GM23338 (cell line): Measurements from ENCODE around the gene ITGA3.

Source experiments
- CREB1 ChIP-seq: fragments of 250-450 bp; sonication (Bioruptor Pico); IDR thresholded peaks from 2 replicates; pipeline ENCODE4 v1.5.0; 2020; ENCODE audit warnings: low read depth, mild to moderate bottlenecking, moderate library complexity
- EZH2 ChIP-seq: fragments of 200-600 bp; sonication (generic); IDR thresholded peaks from one replicate; pipeline ENCODE4 v1.8.0; 2017; ENCODE audit warnings: antibody characterized with exemption, mild to moderate bottlenecking, low read depth; ENCODE audit not compliant: unreplicated experiment
- EZH2phosphoT487 ChIP-seq: fragments of 200-600 bp; sonication (generic); IDR thresholded peaks from one replicate; pipeline ENCODE4 v1.8.1; 2018; ENCODE audit warnings: antibody characterized with exemption; ENCODE audit not compliant: unreplicated experiment
- JUNB ChIP-seq: IDR thresholded peaks from one replicate; pipeline ENCODE4 v1.6.1; 2016; ENCODE audit warnings: antibody characterized with exemption; ENCODE audit not compliant: unreplicated experiment
- NANOG ChIP-seq: IDR thresholded peaks from 2 replicates; pipeline ENCODE4 v1.6.1; 2016; ENCODE audit warnings: antibody characterized with exemption, borderline replicate concordance
- POLR2AphosphoS5 ChIP-seq: IDR thresholded peaks from 2 replicates; pipeline ENCODE4 v1.6.1; 2016; ENCODE audit warnings: antibody characterized with exemption, low read depth
- STAT1 ChIP-seq: IDR thresholded peaks from one replicate; pipeline ENCODE4 v1.6.1; 2016; ENCODE audit warnings: antibody characterized with exemption; ENCODE audit not compliant: unreplicated experiment
- ZNF114 ChIP-seq: fragments of 250-450 bp; sonication (Bioruptor Pico); IDR thresholded peaks from 2 replicates; pipeline ENCODE4 v1.5.0; 2020; ENCODE audit warnings: mild to moderate bottlenecking, moderate library complexity
- ZNF331 ChIP-seq: fragments of 250-450 bp; sonication (Bioruptor Pico); IDR thresholded peaks from 2 replicates; pipeline ENCODE4 v1.5.0; 2020; ENCODE audit warnings: low read depth, mild to moderate bottlenecking, moderate library complexity
- TF ChIP-seq, protein P1 (sequence below), 2 experiments: fragments of 200-600 bp in 1 of 2; sonication (generic) in 1 of 2; conservative IDR thresholded peaks; 2 replicates each; pipeline versions ENCODE4 v1.5.1 to v1.6.1; 2016 to 2017; ENCODE audit warnings: antibody characterized with exemption in 2 of 2, low read depth in 2 of 2, mild to moderate bottlenecking in 2 of 2, moderate library complexity in 1 of 2
- TF ChIP-seq, protein P2 (sequence below): IDR thresholded peaks from one replicate; pipeline ENCODE4 v1.6.1; 2018; ENCODE audit warnings: antibody characterized with exemption; ENCODE audit not compliant: unreplicated experiment

DNA sequence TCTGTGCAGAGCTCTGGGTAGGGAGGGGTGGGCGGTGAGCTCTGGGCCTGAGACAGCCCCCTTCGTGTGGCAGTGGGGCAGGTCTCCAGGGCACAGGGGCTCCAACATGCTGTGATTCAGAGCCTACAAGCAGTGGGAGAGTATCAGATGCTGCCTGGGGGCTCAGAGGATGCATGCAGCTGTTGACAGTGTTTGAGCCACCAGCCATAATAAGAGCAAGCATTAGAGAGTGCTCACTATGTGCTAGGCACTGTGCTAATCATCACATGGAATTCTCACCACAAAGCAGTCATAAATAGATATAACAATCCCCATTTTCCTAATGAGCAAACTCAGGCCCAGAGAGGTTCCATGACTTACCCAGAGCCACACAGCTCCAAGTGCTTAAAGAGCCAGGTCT, 47.3 kb downstream of the ITGA3 start:
- TF ChIP-seq, protein P1, sequence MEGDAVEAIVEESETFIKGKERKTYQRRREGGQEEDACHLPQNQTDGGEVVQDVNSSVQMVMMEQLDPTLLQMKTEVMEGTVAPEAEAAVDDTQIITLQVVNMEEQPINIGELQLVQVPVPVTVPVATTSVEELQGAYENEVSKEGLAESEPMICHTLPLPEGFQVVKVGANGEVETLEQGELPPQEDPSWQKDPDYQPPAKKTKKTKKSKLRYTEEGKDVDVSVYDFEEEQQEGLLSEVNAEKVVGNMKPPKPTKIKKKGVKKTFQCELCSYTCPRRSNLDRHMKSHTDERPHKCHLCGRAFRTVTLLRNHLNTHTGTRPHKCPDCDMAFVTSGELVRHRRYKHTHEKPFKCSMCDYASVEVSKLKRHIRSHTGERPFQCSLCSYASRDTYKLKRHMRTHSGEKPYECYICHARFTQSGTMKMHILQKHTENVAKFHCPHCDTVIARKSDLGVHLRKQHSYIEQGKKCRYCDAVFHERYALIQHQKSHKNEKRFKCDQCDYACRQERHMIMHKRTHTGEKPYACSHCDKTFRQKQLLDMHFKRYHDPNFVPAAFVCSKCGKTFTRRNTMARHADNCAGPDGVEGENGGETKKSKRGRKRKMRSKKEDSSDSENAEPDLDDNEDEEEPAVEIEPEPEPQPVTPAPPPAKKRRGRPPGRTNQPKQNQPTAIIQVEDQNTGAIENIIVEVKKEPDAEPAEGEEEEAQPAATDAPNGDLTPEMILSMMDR (conservative IDR thresholded peaks at IDR 0.05; ENCODE audit: low read depth in 2 of 2): no peak
- TF ChIP-seq EZH2 (no peak), POLR2AphosphoS5 (no peak), EZH2phosphoT487 (no peak), STAT1 (no peak), JUNB (no peak), NANOG (no peak), ZNF331 (CRISPR knock-in tag) (no peak), ZNF114 (no peak), CREB1 (CRISPR knock-in tag) (no peak)
- TF ChIP-seq, protein P2, sequence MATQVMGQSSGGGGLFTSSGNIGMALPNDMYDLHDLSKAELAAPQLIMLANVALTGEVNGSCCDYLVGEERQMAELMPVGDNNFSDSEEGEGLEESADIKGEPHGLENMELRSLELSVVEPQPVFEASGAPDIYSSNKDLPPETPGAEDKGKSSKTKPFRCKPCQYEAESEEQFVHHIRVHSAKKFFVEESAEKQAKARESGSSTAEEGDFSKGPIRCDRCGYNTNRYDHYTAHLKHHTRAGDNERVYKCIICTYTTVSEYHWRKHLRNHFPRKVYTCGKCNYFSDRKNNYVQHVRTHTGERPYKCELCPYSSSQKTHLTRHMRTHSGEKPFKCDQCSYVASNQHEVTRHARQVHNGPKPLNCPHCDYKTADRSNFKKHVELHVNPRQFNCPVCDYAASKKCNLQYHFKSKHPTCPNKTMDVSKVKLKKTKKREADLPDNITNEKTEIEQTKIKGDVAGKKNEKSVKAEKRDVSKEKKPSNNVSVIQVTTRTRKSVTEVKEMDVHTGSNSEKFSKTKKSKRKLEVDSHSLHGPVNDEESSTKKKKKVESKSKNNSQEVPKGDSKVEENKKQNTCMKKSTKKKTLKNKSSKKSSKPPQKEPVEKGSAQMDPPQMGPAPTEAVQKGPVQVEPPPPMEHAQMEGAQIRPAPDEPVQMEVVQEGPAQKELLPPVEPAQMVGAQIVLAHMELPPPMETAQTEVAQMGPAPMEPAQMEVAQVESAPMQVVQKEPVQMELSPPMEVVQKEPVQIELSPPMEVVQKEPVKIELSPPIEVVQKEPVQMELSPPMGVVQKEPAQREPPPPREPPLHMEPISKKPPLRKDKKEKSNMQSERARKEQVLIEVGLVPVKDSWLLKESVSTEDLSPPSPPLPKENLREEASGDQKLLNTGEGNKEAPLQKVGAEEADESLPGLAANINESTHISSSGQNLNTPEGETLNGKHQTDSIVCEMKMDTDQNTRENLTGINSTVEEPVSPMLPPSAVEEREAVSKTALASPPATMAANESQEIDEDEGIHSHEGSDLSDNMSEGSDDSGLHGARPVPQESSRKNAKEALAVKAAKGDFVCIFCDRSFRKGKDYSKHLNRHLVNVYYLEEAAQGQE: no peak
